Measurements from ENCODE around the gene TTYH2.

GRCh38 chr17:74270333-74270732 lies 57.0 kb downstream of the TTYH2 start:
- TF ChIP-seq REST (IDR thresholded peaks at IDR 0.05; ENCODE audit: low read depth, low read length) (no peak), RAD21 (IDR thresholded peaks at IDR 0.05; ENCODE audit: low read length) (no peak), EZH2phosphoT487 (IDR thresholded peaks at IDR 0.05; ENCODE audit: borderline replicate concordance, low read depth) (no peak), ELF1 (IDR thresholded peaks at IDR 0.05) (no peak), CTCF (IDR thresholded peaks at IDR 0.05) (no peak)

Data from SK-N-SH (cell line).